ENCODE measurements around the gene SVIP.

The SVIP gene

DNA sequence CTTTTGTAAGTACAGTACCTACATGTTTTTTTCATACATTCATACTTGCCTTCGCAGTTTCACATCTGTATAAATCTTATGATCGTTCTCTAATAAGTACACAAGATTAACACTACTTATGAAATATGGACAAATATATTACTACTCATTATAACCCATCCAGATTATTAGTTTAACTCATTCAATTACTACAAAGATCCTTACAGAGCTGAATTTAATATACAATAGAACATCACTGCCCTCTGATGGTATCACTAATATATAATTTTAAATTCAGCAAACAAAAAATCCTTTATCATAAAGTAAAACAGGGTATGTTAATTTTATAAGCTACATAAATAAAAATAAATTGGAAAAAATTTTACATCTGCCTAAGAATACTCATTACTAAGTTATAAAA is 7.4 kb downstream of the SVIP start:
- Histone ChIP-seq H3K9ac (ENCODE audit: low read length) (no peak overlapping the region), H3K36me3 (ENCODE audit: control insufficient read depth, insufficient read depth, low read length) (no peaks in the 10 kb centered on the region), H3K4me3 (ENCODE audit: low read length) (no peak overlapping the region), H3K4me1 (ENCODE audit: control insufficient read depth, insufficient read depth, low read length) (no peaks in the 10 kb centered on the region), H3K27ac (ENCODE audit: low read depth, low read length) (no peak overlapping the region), H3K27me3 (ENCODE audit: control insufficient read depth, insufficient read depth, low read length) (no peaks in the 10 kb centered on the region)

DNA sequence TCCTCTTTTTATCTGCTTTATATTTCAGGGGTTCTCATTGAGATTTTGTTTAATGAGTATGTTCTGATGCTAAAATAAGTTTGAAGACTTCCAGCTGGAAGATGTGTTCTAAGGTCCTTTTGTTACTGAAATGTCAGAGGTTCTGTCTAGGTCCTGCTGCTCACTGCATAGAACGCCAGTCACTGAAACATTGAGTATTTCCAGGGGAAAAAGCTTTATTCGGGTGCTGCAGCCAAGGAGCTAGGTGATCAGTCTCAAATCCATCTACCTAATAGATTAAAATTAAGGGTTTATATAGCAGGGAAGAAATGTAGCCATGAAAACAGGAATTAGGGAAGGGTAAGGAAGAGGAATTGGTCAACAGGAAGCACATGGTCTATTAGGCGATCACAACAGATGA is 19.7 kb downstream of the SVIP start:
- H3K27me3 ChIP-seq (ENCODE audit: control insufficient read depth, insufficient read depth, low read length): no peaks in the 10 kb centered on the region
- H3K4me1 ChIP-seq (ENCODE audit: control insufficient read depth, insufficient read depth, low read length): no peaks in the 10 kb centered on the region
- H3K9ac ChIP-seq (ENCODE audit: low read length): no peak overlapping the region
- no peaks in the 10 kb centered on the region for H3K36me3 ChIP-seq (ENCODE audit: control insufficient read depth, insufficient read depth, low read length)
- H3K27ac ChIP-seq (ENCODE audit: low read depth, low read length): no peak overlapping the region
- no peak overlapping the region for H3K4me3 ChIP-seq (ENCODE audit: low read length)

DNA sequence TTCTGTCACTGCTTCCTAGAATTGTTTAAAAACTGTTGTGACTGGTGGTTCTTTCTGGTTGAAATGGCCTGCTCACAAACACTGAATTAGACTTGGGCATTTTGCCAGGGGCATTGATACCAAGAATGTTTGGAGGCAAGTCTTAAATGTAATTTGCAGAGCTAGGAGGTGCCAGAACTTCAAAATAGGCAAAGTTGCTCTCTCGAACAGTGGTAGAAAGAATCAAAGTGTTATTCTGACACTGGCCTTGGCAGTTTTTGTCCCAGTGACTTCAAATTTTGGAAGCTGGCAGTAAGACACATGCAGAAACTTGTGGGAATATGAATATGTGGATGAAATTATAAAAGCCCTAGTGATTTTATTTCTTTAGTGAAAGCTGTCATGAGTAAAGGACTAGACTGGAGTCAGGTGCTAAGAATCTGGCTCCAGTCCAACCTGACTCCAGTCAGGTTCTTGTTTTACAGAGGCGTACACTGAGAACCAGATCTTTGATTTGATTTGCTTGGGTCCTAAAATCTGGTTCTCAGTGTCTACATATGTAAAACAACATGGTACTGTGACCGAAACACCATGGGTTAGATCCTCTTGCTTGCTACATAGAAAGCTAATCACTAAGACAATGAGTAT is 20.9 kb downstream of the SVIP start:
- Histone ChIP-seq H3K4me3 (ENCODE audit: low read length) (no peak overlapping the region), H3K9ac (ENCODE audit: low read length) (no peak overlapping the region), H3K36me3 (ENCODE audit: control insufficient read depth, insufficient read depth, low read length) (no peaks in the 10 kb centered on the region), H3K4me1 (ENCODE audit: control insufficient read depth, insufficient read depth, low read length) (no peaks in the 10 kb centered on the region), H3K27ac (ENCODE audit: low read depth, low read length) (no peak overlapping the region), H3K27me3 (ENCODE audit: control insufficient read depth, insufficient read depth, low read length) (no peaks in the 10 kb centered on the region)

DNA sequence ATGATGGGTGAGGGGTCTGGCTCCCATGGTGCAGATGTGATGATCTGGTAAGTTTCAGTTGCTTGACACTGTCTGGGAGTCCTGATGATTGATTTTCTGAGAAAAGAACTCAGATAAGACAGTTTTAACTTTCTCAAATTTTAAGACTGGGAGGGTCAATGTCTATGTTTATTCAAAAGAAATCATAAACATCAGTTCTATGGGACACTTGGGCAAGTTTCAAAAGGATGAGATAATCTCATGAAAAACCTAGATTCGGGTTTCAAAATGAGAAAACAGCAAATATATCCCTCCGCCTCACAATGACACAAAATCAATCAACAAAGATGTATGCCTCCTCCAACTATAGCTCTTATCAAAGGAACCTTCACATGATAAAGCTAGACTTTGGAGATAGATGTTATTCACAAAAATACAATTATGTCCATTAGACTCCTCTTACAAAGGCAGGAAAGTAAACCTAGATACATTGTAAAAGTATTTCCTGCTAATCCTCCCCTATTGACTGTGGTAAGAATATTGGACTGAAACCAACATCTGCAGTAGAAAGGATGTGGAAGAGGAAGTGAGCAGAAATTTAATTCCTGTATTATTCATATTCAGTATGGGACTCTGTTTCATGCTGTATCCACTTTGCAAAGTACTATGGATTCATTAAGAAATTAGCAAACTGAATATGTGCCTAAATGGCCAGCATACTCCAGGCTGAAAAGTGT is 21.6 kb downstream of the SVIP start:
- Histone ChIP-seq H3K4me1 (ENCODE audit: control insufficient read depth, insufficient read depth, low read length) (no peaks in the 10 kb centered on the region), H3K36me3 (ENCODE audit: control insufficient read depth, insufficient read depth, low read length) (no peaks in the 10 kb centered on the region), H3K9ac (ENCODE audit: low read length) (no peak overlapping the region), H3K4me3 (ENCODE audit: low read length) (no peak overlapping the region), H3K27me3 (ENCODE audit: control insufficient read depth, insufficient read depth, low read length) (no peaks in the 10 kb centered on the region), H3K27ac (ENCODE audit: low read depth, low read length) (no peak overlapping the region)

DNA sequence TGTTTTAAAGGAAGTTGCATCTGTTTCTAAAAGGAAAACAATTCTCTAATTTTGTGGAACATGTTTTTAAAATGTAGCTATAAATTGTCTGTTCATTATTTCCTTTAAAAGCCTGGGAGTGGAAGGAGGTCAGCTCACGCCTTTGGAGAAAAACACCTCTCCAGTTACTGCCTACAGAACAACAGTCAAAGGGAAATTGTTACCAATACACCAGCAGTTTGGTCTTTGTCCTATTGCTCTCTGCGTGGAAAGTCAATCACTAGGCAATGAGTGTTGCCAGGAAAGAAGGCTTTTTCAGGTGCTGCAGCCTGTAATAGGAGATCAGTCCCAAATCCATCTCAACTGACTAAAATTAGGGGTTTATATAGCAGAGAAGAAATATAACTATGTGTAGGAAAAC is 22.2 kb downstream of the SVIP start:
- no peak overlapping the region for H3K27ac ChIP-seq (ENCODE audit: low read depth, low read length)

DNA sequence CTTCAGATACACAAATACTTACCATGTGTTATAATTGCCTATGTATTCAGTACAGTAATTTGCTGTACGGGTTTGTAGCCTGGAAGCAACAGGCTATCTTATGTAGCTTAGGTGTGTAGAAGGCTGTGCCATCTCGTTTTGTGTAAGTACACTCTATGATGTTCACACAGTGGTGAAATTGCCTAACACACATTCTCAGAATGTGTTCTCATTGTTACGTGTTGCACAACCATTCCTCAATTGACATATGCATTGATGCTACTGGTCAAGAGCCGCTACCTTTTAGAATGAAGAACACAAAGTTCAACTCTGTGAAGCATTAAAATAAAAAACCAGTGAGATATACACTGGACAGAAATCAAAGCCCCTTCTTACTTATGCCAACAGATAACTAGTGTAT is 26.7 kb downstream of the SVIP start:
- no peak overlapping the region for H3K4me3 ChIP-seq (ENCODE audit: low read length)
- no peak overlapping the region for H3K27ac ChIP-seq (ENCODE audit: low read depth, low read length)
- H3K27me3 ChIP-seq (ENCODE audit: control insufficient read depth, insufficient read depth, low read length): no peaks in the 10 kb centered on the region
- H3K4me1 ChIP-seq (ENCODE audit: control insufficient read depth, insufficient read depth, low read length): no peaks in the 10 kb centered on the region
- H3K9ac ChIP-seq (ENCODE audit: low read length): no peak overlapping the region
- H3K36me3 ChIP-seq (ENCODE audit: control insufficient read depth, insufficient read depth, low read length): no peaks in the 10 kb centered on the region

More for the DNA sequence above, 22.2 kb downstream of the SVIP start:
- Histone ChIP-seq H3K27me3 (ENCODE audit: control insufficient read depth, insufficient read depth, low read length) (no peaks in the 10 kb centered on the region), H3K4me3 (ENCODE audit: low read length) (no peak overlapping the region), H3K4me1 (ENCODE audit: control insufficient read depth, insufficient read depth, low read length) (no peaks in the 10 kb centered on the region), H3K9ac (ENCODE audit: low read length) (no peak overlapping the region), H3K36me3 (ENCODE audit: control insufficient read depth, insufficient read depth, low read length) (no peaks in the 10 kb centered on the region)

DNA sequence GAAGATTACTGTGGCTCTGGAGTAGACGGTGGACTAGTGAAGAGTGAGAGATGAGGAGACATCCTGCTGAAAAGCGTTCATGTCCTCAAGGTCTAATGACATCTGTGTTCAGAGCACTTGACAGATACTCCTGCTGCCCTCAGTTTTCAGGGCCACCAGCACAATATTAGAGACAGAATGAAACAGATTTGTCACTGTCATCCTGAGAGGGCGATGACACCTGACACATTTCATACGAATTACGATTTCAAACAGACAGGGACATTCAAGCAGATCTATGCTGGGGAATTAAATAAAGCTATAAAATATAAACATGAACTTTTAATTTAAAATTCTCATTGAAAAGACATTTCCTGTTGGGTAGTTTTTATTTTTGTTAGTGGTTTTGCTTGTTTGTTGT is 29.1 kb downstream of the SVIP start:
- H3K4me1 ChIP-seq (ENCODE audit: control insufficient read depth, insufficient read depth, low read length): no peaks in the 10 kb centered on the region
- H3K36me3 ChIP-seq (ENCODE audit: control insufficient read depth, insufficient read depth, low read length): no peaks in the 10 kb centered on the region
- H3K9ac ChIP-seq (ENCODE audit: low read length): no peak overlapping the region
- H3K4me3 ChIP-seq (ENCODE audit: low read length): no peak overlapping the region
- H3K27ac ChIP-seq (ENCODE audit: low read depth, low read length): no peak overlapping the region
- H3K27me3 ChIP-seq (ENCODE audit: control insufficient read depth, insufficient read depth, low read length): no peaks in the 10 kb centered on the region

DNA sequence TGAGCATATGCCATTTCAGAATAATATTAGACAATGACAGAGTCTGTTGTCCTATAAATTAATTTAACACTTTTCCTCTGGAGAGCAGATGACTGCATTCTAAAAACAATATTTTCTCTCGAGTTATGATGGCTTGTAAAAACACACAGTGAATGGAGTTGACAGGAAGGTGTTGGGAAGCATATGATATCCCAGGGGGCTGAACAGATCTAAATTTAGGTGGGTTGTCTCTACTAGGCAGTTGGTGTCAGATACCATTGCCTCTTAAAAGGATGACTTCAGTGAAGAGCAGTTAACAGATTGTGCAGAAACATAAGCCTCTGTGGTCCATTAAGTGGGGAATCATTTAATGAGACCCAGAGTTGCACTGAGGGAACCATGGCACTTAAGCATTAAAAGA is 30.7 kb downstream of the SVIP start:
- Histone ChIP-seq H3K4me1 (ENCODE audit: control insufficient read depth, insufficient read depth, low read length) (no peaks in the 10 kb centered on the region), H3K36me3 (ENCODE audit: control insufficient read depth, insufficient read depth, low read length) (no peaks in the 10 kb centered on the region), H3K27me3 (ENCODE audit: control insufficient read depth, insufficient read depth, low read length) (no peaks in the 10 kb centered on the region), H3K27ac (ENCODE audit: low read depth, low read length) (no peak overlapping the region), H3K9ac (ENCODE audit: low read length) (no peak overlapping the region), H3K4me3 (ENCODE audit: low read length) (no peak overlapping the region)

DNA sequence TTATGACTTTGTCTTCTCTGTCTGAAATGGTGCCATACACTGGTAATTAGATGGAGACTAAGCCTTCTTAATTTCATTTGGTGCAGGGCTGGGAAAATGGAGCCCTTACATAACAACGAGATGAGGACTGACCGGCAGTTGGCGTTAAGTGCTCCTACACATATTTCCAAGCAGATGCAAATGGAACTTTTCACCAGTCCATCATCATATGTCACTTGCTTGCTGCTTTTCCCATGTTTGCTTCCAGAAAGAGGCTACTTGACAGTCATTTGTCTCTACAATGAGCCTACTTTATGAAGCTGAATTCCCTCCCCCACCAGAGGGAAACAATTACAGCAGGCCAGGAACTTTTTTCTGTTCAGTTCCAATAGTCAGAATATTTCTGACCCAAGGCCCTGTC is 32.6 kb downstream of the SVIP start:
- no peaks in the 10 kb centered on the region for H3K27me3 ChIP-seq (ENCODE audit: control insufficient read depth, insufficient read depth, low read length)
- H3K9ac ChIP-seq (ENCODE audit: low read length): no peak overlapping the region
- no peaks in the 10 kb centered on the region for H3K4me1 ChIP-seq (ENCODE audit: control insufficient read depth, insufficient read depth, low read length)
- no peak overlapping the region for H3K4me3 ChIP-seq (ENCODE audit: low read length)
- H3K36me3 ChIP-seq (ENCODE audit: control insufficient read depth, insufficient read depth, low read length): no peaks in the 10 kb centered on the region
- H3K27ac ChIP-seq (ENCODE audit: low read depth, low read length): no peak overlapping the region

DNA sequence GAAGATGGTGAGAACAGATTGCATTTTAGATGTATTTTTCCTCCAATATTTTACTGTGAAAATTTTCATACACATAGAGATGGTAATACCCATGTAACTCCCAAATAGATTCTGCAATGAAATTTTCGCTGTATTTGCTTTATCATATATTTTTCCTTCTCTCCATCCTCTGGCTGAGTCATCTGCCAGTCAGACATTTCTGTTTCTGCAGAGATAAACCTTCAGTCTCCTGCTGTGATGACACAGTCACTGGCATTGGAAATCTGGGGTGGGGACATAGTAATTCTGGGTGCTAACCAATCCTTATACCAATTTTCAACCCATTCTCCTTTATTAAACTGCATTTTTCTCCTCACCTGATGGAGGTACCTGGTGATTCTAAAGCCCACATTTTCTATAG is 33.7 kb downstream of the SVIP start:
- no peak overlapping the region for H3K4me3 ChIP-seq (ENCODE audit: low read length)
- no peak overlapping the region for H3K27ac ChIP-seq (ENCODE audit: low read depth, low read length)
- no peaks in the 10 kb centered on the region for H3K27me3 ChIP-seq (ENCODE audit: control insufficient read depth, insufficient read depth, low read length)
- H3K9ac ChIP-seq (ENCODE audit: low read length): no peak overlapping the region
- no peaks in the 10 kb centered on the region for H3K4me1 ChIP-seq (ENCODE audit: control insufficient read depth, insufficient read depth, low read length)
- H3K36me3 ChIP-seq (ENCODE audit: control insufficient read depth, insufficient read depth, low read length): no peaks in the 10 kb centered on the region

DNA sequence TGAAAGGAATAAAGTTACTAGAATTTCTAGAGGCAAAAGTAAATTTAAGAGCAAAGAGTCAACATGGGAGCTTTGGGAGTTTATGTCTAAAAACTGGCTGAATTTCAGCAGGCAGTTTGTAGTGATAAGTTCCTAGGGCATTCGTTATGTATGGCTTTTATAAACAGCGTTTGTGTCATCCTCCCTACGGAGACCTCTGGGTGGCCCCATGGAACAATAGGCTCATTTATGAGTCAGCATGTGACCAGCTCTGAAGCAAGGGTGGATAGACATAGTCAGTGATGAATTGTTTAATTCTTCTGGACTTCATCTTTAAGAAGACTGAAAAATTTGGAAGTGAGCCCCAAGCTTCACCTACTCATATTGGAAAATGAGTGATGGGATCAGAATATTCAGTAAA is 37.1 kb downstream of the SVIP start:
- Histone ChIP-seq H3K36me3 (ENCODE audit: control insufficient read depth, insufficient read depth, low read length) (no peaks in the 10 kb centered on the region), H3K27ac (ENCODE audit: low read depth, low read length) (no peak overlapping the region), H3K4me1 (ENCODE audit: control insufficient read depth, insufficient read depth, low read length) (no peaks in the 10 kb centered on the region), H3K4me3 (ENCODE audit: low read length) (no peak overlapping the region), H3K27me3 (ENCODE audit: control insufficient read depth, insufficient read depth, low read length) (no peaks in the 10 kb centered on the region), H3K9ac (ENCODE audit: low read length) (no peak overlapping the region)

DNA sequence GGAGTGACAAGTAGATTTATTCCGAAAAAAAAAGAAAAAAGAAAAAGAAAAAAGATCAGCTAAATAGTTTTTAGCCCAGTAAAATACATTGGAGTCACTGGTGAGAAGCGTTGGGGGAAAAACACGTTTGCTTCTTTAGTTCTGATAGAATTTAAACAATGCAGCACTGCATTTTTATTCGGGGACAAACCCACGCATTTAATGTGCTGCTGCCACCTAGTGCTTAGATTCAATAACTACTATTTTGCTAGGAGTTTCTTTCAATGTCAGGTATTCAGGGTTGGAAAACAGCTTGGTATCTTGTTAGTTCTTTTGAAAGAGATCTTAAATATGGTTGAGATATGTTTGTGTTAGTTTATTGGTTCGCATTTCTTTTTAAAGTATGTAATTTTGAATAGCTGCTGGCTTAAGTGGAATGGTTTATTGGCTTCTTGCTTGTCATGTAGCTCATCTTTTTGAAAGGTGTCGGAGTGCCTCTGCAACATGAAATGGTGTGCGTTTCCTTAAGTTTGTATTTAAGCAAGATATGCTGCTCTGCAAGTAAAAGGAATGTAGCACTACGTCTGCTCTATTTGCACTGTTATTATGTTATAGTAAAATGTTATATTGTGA is 41.9 kb downstream of the SVIP start:
- no peak overlapping the region for H3K27ac ChIP-seq (ENCODE audit: low read depth, low read length)
- no peaks in the 10 kb centered on the region for H3K36me3 ChIP-seq (ENCODE audit: control insufficient read depth, insufficient read depth, low read length)
- H3K27me3 ChIP-seq (ENCODE audit: control insufficient read depth, insufficient read depth, low read length): no peaks in the 10 kb centered on the region
- H3K4me1 ChIP-seq (ENCODE audit: control insufficient read depth, insufficient read depth, low read length): no peaks in the 10 kb centered on the region
- no peak overlapping the region for H3K9ac ChIP-seq (ENCODE audit: low read length)
- no peak overlapping the region for H3K4me3 ChIP-seq (ENCODE audit: low read length)

DNA sequence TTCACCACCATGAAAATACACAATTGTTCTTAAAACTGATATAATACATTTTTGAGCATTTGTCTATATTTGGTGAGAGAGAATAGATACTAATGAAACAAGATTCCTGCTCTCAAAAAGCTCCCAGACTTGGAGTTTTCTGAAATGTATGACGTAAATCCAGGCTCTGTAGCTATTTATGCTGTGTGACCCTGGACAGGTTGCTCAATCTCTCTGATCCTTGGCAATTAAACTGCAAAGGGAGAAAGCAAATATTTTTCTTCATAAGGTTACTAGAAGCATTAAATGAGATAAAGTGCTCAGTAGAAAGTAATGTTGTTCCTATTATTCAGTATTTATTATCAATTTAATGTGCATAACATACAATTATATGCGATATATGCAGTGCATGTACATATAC is 42.5 kb downstream of the SVIP start:
- H3K27me3 ChIP-seq (ENCODE audit: control insufficient read depth, insufficient read depth, low read length): no peaks in the 10 kb centered on the region
- no peak overlapping the region for H3K27ac ChIP-seq (ENCODE audit: low read depth, low read length)
- no peaks in the 10 kb centered on the region for H3K4me1 ChIP-seq (ENCODE audit: control insufficient read depth, insufficient read depth, low read length)
- H3K9ac ChIP-seq (ENCODE audit: low read length): no peak overlapping the region
- no peaks in the 10 kb centered on the region for H3K36me3 ChIP-seq (ENCODE audit: control insufficient read depth, insufficient read depth, low read length)
- H3K4me3 ChIP-seq (ENCODE audit: low read length): no peak overlapping the region

Measured in rectal smooth muscle tissue (tissue), 1 donor.